Suppressor macrophage treated with lipopolysaccharide for 4 hours (primary cell): Measurements from ENCODE around the gene CNGB1.
"Not testable (repeated sequence)": the region's sequence is repeated elsewhere in the genome, so short reads cannot be mapped to it uniquely, and the experiment has no call there.

Source experiments
- DNase-seq: peaks from one replicate; pipeline ENCODE4 v3.0.0-alpha.2; 2020

Gene CNGB1

DNA sequence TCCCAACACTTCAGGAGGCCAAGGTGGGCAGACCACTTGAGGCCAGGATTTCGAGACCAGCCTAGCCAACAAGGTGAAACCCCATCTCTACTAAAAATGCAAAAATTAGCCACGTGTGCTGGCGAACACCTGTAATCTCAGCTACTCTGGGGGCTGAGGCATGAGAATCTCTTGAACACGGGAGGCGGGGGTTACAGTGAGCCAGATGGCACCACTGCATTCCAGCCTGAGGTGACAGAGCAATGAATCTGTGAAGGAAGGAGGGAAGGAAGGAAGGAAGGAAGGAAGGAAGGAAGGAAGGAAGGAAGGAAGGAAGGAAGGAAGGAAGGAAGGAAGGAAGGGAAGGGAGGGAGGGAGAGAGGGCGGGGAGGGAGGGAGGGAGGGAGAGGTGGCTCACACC is 124.0 kb downstream of the CNGB1 start:
- not testable (repeated sequence) for DNase-seq

DNA sequence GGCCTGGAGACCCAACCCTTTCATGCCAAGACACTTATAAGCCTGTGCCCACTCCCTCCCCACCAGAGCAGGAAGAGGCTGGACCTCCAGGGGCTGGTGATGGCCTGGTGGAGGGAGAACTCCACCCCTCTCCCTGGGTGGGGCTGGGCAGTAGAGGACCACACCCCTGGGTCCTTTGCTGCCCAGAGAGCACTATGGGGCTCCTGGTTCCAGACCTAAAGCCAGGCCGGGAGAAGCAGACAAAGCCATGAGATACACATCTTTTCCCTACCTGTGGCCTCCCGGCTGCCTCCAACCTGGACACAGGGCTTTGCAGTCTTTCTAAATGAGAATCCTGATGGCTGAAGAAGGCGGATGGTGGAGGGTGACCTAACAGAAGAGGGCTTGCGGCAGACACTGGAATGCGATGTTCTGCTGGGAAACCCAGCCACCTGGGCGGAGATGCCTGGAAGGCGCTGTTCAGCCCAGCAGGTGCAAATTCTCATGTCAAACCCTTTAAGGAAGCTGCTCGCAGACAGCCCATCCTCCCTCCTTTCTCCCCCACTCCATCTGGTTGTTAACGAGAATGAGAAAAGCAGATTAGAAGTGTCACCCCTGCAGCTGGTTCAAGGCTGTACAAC is 124.7 kb downstream of the CNGB1 start:
- DNase-seq: no peak

GRCh38 chr16:57845115-57845514 is 125.8 kb downstream of the CNGB1 start:
- no peak for DNase-seq

DNA sequence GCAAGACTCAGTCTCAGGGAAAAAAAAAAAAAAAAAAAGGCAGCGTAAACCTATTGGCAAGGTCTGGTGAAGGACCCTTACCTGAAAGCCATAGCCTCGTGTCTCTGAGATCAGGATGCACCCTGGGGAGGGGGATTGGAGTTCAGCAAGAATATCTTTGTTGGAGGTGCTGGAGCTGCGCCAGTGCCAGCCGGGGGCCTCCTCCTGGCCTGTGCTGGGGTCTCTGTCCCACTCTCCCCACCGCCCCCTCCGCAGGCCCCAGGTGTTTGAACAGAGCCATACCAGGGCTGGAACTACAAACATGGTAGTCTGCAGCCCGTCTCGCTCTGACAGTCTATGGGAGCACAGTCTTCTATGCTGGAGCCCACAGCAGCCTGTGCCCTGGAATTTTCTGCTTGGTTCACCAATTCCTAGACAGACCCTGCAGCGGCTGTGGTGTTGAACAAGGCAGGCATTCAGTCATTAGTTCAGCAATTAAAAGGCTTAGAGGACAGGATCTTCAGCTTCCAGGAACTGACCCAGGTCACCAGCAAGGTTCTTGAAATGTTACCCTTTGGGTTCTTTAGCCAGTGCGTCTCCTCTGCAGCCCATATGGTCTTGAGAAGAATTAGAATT is 126.4 kb downstream of the CNGB1 start:
- DNase-seq: no peak

- DNase-seq: no peak
Measured at GRCh38 chr16:57843400-57843799, 127.5 kb downstream of the CNGB1 start.

GRCh38 chr16:57842601-57843000 is 128.3 kb downstream of the CNGB1 start:
- no peak for DNase-seq

GRCh38 chr16:57840833-57841232 is 130.1 kb downstream of the CNGB1 start:
- DNase-seq: no peak

DNA sequence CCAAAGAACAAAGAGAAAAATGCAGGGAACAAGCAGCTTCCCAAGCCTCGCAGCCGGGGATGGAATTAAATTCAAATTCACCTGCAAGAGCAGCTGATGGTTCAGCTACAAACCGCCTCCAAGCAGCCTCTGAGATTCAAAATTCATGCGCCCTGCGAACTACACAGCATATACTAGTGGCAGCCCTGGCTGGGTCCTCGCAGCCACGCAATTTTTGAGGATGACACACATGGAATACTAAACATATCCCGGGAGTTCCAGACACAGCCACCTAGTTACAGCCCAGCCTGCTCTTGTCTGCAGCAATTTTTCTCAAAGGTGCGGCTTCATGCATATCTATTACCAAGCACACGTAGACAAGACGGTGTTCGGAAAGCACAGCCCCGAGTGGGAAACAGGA is 132.8 kb downstream of the CNGB1 start:
- no peak for DNase-seq

GRCh38 chr16:57837305-57838125 is 133.4 kb downstream of the CNGB1 start:
- no peak for DNase-seq

DNA sequence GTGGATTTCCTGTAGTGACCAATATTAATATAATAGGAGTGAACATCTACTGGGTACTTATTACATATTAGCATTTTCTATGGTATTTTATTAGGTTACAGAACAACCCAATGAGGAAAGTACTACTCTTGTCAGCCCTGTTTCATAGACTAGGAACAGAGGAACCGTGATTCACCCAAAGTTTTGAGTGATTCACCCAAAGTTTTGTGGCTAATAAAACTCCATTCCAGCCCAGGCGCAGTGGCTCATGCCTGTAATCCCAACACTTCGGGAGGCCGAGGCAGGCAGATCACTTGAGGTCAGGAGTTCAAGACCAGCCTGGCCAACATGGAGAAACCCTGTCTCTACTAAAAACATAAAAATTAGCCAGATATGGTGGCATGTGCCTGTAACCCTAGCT is 135.5 kb downstream of the CNGB1 start:
- peak; percentile 24 for DNase-seq

DNA sequence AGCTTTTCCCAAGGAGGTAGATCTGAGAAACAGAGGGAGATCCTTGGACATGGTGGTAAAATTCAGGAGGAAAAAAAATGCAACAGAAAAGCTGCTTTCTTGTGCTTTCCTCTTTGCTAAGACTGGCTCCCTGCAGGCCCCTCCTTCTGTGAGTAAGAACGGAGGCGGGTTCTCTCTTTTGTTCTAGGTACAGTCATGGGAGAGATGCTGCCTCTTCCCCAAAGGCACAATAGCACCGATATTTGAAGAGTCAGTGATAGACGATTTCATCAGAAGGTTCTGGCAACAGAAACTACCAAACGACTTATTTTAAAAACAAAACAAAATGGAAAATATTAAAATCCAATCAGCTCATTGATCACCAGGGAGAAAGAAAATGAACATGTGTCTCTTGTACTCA is 136.0 kb downstream of the CNGB1 start:
- peak; percentile 42 for DNase-seq
